ENCODE measurements around the gene FAIM2. TPM values are rescaled to one million over a fixed set of nuclear protein-coding genes. Genes with fewer than 3 reads are reported as not detected.

FAIM2 gene
- polyA plus RNA-seq, 1 donor = 7.9 TPM

DNA sequence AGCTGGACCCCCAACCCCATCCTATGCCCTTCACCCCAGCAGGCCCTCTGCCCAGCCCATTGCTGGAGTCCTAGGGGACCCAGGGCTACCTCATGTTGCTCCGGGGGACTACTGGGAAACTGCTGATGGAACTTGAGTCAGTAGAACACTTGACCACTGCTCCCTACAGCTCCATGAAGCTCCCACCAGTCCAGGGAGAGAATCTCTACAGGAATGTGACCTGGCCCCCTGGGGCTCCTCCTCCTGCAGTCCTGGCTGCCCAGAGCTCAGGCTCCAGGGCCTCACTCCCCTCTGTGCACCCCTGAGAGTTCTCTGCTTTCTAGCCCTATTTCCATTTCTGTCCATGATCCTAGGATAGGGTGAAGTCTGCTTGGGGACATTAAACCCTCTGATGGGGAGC lies 36.0 kb upstream of the FAIM2 start:
- DNase-seq (ENCODE audit: low read depth) = no peak

DNA sequence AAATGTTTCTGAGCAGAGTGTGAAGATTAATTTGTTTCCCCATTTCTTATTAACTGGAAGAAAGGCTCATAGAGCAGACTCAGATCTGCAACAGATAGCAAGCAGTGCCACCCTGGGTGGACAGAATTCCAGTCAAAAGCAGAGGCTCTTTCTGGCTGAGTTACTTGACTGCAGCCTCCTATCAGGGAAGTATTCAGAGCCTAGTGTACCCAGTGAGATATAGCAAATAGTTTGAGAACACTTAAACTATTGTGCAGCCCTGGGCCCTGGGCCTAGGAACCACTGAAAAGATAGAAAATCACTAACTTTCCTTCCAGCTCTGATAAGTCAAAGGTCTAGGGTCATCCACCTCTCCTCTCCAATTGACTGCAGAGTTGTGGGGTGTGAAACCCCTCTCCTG lies 35.6 kb upstream of the FAIM2 start:
- DNase-seq (ENCODE audit: low read depth) = no peak

DNA sequence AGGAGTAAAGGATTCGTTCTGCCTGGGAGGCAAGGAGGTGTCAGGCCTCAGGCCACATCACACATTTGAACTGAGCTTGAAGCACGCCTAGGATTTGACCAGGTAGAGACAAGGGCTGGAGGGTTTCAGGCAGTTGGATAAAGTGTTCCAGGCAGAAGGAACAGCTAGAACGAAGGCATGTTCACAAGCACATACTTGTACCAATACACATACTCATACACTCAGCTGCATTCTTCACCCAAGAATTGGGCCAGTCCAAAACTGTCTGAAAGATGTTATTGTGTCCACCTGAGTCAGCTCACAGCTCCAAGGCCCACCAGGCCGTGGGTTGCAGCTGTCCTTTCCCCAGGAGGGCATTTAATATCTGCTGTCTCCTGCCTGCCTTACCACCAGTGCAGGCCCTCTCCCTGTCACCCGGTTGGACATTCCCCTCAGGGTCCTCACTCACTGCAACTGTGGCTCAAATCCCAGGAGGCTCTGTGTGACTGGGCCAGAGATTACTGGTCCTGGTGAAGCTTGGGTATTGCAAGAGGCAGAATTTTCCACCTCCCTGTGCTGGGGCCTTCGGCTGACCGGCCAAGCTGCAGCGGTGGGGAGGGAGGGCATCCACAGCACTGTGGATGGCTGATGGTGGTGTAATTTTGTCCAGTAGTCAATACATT lies 34.1 kb upstream of the FAIM2 start:
- DNase-seq (ENCODE audit: low read depth) = no peak

DNA sequence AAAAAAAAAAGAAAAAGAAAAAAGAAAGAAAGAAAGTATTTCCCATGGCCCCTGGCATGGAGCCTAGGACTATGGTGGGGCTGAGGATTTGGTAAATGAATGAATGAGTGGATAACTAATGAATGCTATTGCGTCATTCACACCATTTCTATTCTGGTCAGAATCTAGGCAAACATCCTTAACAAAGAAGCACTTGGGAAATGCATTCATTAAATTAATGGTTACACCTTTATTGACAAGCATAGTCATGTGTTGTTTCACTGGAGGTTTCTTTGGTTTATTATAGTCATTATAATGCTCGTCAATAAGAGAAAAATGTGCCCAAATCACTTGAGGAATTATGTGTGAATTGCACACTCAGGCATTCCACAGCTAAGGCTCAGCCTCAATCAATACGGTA lies 33.2 kb upstream of the FAIM2 start:
- DNase-seq (ENCODE audit: low read depth) = no peak

DNA sequence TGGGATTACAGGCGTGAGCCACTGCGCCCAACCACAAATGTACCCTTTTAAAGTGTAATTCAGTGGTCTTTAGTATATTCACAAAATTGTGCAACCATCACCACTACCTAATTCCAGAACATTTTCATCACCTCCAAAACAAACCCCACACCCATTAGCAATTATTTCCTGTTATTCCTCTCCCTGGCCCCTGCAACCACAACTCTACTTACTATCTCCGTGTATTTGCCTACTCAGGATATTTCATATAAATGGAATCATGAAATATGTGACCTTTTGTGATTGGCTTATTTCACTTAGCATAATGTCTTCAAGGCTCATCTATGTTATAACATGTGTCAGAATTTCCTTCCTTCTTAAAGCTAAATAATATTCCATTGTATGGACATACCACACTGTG lies 30.8 kb upstream of the FAIM2 start:
- DNase-seq (ENCODE audit: low read depth) = no peak

DNA sequence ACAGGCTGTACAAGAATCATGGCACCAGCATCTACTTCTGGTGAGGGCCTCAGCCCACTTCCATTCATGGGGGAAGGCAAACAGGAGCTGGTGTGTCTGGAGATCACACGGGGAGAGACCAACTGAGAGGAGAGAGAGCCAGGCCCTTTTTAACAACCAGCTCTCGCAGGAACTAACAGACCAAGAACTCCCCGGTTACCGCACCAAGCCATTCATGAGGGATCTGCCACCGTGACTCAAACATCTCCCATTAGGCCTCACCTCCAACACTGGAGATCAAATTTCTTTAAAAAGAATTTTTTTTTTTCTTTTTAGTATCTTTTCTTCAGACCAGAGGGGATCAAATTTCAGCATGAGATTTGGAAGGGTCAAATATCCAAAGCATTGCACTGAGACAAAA lies 30.1 kb upstream of the FAIM2 start:
- DNase-seq (ENCODE audit: low read depth) = no peak

DNA sequence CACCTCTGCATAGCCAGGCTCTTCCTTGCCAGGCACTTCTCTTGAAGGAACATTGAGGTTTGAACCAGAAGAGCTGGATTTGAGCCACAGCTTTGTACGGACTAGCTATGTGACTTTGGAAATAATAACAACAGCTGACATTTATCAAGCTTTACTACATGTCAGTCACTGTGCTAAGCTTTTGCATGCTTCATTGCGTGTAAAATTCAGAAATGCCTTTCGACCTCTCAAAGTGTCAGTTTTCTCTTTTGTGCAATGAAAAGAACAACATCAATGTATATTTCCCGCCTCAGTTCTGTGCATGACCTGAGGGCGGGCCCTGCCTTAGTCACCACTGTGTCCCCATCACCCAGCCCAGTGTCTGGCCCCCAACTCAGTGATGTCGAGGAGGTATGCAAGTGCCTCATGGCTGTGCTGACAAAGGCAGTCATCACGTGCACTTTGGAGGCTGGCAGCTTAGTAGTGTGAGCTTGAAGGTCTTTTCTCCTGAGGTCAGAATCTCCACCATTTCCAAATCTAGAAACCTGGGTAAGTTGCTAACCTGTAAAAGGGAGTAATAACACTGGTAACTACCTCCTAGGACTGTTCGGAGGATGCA lies 28.9 kb upstream of the FAIM2 start:
- DNase-seq (ENCODE audit: low read depth) = no peak

DNA sequence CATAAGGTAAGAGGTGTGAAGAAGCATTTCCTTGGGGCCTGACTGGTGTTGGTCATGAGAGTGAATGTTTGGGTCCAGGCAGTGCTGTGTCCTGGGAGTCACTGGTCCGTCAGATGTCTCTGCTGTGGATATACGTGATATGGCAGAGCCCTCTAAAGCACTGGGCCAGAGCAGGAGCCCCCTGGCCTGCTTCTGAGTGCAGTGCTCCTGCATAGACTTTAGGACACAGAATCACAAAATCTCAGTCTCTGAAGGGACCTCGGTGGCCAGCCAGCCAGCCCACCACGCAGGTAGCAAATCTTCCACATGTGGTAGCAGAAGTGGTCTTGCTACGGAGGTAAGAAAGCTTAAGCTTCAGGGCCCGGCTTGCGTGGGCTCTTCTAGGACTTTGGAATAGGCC lies 28.3 kb upstream of the FAIM2 start:
- DNase-seq (ENCODE audit: low read depth) = no peak

DNA sequence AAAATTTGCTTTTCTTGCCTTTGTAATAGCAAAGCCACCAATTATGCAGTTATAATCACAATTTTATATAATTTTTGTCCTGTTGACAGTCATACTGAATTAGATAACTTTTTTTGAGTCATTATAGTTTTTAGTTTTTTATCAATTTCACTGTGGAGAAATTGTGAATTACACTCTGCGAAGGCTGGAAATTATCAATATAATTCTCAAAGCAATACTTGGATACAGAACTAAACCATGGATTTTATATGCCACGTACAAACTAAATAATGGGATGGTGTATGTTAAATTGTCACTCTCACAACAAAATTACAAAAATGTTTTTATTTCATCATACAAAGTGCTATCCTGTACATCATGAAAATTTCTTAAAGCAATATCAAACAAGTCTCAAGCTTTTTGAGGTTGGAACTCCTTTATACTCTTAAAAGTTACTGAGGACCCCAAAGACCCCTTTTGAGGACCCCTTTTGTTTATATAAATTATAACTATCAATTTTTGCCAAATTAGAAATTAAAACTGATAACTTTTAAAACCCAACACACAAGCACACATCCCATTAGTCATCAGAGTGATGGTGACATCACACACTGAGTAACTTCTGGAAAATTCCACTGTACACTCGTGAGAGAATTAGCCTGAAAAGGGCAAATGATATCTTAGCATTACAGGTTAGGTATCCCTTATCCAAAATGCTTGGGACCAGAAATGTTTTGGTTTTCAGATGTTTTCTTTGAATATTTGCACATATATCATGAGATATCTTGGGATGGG lies 27.0 kb upstream of the FAIM2 start:
- DNase-seq (ENCODE audit: low read depth) = no peak

DNA sequence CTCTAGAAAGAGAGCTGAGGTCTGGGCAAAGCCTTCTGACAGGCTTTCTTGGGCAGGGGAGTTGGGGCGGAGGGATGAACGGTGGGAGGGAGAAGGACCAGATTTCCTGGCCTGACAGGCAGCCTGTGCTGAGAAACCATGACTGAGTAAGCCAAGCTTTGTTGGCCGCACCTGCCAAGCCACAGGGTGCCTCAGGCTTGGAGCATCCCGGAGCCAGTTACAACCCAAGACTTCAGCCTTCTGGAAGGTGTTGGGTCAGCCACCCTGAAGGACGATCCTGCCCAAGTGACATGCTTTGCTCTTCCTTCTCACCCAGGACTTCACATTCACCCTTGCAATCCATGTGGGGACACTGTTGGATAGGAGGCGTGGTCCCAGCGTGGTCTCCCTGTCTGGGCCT lies 25.9 kb upstream of the FAIM2 start:
- no peak for DNase-seq (ENCODE audit: low read depth)

DNA sequence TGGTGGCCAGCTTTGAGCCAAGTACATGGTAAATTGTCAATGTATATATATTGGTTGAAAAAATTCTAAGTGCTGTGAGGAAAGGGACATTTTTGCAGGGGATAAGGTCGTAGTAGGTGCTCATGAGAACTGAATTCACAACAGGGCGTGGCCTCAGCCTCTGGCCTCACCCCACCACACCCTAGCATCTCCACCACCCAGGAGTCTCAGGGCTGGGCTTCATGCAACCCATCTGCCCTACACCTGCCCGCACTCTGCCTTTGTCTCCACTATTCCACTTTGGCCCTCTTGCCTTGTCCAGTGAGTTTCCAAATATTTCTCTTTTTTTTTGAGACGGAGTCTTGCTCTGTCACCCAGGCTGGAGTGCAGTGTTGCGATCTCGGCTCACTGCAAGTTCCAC lies 24.8 kb upstream of the FAIM2 start:
- no peak for DNase-seq (ENCODE audit: low read depth)

DNA sequence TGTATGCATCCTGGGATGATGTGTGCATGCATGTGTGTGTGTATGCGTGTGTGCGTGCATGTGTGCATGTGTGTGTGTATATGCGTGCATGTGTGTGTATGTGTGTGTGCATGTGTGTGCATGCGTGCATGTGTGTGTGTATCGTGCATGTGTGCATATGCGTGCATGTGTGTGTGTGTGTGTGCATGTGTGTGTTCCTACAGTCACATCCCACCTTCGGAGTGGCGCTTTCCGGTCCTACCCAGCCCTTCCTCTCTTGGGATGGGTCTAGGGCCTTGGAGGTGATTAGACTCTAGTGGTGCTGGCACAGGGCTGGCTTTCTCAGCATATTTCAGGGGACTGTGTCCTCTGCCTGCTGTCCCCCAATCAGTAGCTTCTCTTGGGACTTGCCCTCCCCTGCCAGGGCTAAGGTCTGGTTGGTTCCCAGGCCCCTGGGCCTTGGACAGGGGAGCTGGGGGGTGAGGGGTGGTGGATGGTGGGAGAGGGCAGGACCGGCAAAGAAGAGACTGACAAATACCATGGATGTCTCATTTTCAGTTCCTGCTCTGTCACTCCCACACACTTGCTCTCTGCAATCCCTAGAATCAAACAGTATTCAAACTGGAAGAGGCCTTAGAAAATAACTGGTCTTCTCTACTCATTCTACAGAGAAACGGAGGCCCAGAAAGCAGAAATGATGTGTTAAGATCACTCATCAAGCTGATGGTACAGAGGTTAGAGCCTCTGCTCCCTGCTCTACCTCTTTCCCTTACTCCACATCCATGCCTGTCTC lies 21.9 kb upstream of the FAIM2 start:
- DNase-seq (ENCODE audit: low read depth) = no peak

DNA sequence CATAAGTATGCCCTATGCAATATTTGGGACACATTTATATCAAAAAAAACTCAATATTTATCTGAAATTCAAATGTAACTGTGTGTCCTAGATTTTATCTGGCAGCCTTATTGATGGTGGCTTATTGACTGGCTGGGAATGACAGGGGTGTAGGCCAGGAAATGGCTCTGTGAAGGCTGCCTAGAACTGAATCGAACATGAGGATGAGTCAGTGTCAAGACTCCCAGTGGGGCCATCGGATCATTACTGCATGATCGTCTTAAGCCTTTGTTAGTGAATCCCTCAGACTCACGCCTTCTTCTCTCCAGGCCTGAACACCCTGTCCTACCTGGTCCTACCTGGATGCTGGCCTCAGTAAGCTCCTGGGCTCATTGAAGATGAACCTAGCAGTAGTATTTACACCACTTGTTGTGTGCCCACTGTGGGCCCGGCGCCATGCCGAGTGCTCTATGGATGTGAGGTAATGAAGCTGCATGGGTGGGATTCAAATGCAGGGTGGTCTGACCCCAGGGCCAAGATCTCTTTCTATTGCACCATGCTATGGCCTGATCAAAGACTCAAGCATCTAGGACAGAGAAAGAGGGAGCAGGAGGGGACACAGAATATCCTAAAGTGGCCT lies 21.0 kb upstream of the FAIM2 start:
- no peak for DNase-seq (ENCODE audit: low read depth)

DNA sequence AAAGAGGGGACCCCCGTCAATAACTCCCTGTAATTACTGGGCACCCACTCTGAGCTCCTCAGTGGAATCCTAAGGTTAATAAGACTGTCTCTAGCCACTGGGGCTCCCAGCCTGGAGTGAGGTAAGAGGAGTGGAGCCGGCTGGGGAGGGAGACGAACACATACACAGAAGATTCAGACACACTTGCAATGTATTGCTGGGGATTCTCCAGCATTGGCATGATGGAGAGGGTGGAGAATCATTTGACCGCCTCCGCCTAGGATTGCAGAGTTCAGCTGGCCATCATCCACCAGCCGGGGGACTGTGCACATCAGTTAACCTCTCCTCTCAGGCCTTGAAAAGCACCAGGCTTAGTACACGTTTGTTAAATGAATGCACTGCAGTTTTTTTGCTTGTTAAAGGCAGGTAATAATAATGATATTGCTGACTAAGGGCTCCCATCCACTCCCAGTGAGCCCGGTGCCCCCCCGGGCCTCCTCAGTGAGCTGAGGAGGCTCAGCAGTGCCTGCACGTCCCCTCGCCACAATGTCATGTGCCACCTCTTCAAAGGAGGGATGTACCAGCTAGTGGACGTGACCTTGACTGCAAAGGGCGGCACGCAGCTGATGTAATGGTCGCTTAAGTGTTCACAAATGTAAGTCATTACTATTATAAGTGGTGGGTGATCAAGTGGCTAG lies 20.3 kb upstream of the FAIM2 start:
- no peak for DNase-seq (ENCODE audit: low read depth)

DNA sequence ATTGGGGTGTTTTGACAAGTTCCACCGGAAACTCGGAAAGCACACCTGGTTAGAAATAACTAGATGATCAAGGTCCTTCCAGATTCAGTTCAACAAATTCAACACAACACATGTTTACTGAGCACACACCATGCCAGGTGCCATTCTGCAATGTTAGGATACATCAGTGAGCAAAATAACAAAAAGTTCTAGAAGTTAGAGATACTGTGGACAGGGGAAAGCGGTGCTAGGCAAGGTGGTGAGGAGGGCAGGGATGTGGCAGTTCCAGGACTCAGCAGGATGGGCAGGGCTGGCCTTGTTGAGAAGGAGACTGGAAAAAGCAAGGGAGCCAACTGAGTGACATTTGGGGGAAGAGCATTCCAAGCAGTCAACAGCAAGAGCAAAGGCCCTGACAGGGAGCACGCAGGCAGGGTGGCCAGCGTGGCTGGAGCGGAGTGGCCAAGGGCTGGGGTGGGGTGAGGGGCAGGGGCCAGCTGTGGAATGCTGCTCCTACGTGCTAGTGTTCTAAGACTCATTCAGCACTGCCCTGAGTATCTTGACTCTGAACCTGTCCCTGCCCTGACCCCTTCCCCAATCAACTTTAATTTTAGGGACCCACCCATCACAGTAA lies 19.4 kb upstream of the FAIM2 start:
- DNase-seq (ENCODE audit: low read depth) = no peak

DNA sequence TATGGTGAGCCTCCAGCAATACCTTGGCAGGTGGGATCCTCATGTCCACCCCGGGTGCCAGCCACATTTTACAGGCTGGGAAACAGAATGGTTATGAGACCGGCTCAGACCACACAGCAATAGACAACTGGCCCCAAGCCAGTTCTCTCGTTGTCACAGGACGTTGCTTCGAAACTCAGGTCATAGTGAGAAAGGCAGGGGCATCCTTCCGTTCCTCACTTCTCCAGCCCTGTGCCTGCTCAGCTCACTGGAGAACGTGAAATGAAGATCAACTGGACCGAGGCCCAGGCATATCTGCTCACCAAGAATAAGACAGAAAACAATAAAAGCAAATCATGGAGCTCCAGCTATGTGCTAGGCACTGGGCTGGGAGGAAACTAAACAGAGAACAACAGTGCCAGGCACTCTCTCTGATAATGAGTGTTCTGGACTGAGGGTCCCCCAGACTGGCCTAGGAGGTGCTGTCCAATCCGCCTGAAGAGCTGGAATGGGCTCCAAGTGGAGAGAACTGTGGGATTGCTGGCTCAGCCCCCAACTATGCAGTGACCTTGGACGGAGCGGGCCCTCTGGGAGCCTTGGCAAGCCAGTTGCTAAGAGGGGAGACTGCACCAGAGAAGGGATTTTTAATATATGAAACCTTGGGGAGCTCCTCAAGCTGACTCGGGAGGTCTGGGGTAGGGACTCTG lies 18.8 kb upstream of the FAIM2 start:
- DNase-seq (ENCODE audit: low read depth) = no peak

DNA sequence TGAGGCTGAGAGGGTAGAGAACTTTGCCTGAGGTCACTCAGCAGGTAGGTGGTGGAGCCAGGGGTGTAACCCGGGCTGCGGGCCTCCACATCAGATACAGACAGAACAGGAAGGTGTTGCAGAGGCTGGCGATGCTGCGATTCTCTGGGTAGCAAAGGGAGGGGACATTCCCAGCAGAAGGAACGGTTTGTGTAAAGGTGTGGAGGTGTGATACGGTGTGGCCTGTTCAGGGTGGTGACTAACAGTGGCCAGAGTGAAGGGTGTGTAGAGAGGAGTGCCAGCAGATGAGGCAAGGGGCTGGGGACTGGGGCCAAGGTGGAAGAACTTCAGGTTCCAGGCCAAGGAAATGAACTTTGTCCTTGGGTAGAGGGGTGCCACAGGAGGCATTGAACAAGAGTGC lies 18.2 kb upstream of the FAIM2 start:
- DNase-seq (ENCODE audit: low read depth) = no peak

DNA sequence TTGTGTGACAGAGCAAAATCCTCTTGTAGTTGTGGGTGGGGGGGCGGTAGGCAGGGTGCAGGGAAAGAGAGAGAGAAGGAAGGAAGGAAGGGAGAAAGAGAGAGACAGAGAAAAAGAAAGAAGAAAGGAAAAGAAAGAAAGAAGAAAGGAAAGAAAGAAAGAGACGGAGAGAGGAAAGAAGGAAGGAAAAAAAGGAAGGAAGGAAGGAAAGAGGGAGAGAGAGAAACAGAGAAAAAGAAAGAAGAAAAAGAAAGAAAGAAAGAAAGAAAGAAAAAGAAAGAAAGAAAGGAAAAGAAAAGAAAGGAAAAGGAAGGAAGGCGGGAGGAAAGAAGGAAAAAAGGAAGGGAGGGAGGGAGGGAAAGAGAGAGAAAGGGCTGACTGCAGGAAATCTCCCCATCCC lies 17.6 kb upstream of the FAIM2 start:
- DNase-seq (ENCODE audit: low read depth) = no peak

DNA sequence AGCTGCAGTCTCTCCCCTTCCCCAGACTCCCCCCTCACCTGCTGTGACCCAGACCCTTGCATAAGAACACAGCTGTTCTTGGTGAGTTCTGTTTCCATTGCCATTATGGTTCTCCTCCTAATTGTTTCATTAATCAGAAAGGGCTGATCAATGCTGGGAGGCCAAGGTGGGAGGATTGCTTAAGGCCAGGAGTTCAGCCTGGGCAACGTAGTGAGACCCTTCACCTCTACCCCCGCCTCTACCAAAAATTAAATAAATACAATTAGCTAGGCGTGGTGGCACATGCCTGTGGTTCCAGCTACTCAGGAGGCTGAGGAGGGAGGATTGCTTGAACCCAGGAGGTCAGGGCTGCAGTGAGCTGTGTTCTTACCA lies 17.2 kb upstream of the FAIM2 start:
- no peak for DNase-seq (ENCODE audit: low read depth)

DNA sequence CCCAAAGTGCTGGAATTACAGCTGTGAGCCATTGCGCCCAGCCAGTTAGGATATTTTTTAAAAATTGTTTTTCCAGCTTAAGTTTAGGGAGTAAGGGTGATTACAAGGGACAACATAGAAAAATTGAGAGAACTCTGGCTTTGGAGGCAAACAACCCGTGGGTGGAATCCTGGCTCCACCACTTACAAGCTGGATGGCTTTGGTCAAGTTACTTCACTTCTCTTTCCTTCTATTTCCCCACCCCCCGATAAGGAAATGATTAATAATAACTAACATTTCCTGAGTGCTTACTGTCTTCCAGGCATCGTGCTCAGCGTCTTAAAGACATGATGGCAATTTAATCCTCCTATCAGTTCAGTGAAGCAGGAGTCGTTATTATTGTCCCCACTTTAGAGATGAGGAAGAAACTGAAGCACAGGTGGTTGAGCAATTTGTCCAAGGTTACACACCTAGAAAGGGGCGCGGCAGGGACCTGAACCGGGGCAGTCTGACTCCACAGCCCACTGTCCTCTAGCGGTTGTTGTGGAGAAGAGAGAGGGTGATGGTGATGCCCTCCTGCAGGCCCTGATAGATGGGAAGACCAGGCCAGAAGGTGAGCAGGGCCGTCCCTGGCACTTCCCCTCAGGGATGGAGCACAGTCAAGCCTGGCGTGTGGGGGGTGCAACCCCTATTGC lies 16.7 kb upstream of the FAIM2 start:
- no peak for DNase-seq (ENCODE audit: low read depth)

Measured in forelimb muscle (tissue), 1 donor.